NB4 (cell line): Measurements from ENCODE around the gene LMO4.

ENCODE experiments used
- DNase-seq: peaks from one replicate; pipeline ENCODE4 v3.0.0; 2010; ENCODE audit warnings: low read depth
- H3K4me3 ChIP-seq: one replicate; pipeline ENCODE4 v1.5.1; 2011; ENCODE audit warnings: mild to moderate bottlenecking, low read depth, low read length, moderate library complexity
- CTCF ChIP-seq: IDR thresholded peaks from one replicate; pipeline ENCODE4 v1.5.1; 2012; ENCODE audit warnings: low read depth, low read length
- MAX ChIP-seq: IDR thresholded peaks from 2 replicates; pipeline ENCODE4 v1.6.1; 2011; ENCODE audit warnings: low read depth, low read length
- MYC ChIP-seq: IDR thresholded peaks from 2 replicates; pipeline ENCODE4 v1.6.1; 2011; ENCODE audit warnings: low read depth, low read length
- POLR2A ChIP-seq: IDR thresholded peaks from 2 replicates; pipeline ENCODE4 v1.6.1; 2011; ENCODE audit warnings: mild to moderate bottlenecking; ENCODE audit not compliant: insufficient read length; ENCODE audit errors: extremely low read depth

The LMO4 gene

GRCh38 chr1:87292684-87293493 is 35.8 kb upstream of the LMO4 start:
- no peak overlapping the region for H3K4me3 ChIP-seq
- peak; percentile 45 for TF ChIP-seq CTCF
- TF ChIP-seq MAX: no peak
- no peak for TF ChIP-seq POLR2A
- TF ChIP-seq MYC: no peak
- peak; percentile 75 for DNase-seq

- TF ChIP-seq MYC (no peak), MAX (no peak), CTCF (no peak), POLR2A (no peak)
- DNase-seq: no peak
- H3K4me3 ChIP-seq: no peak overlapping the region
Measured at GRCh38 chr1:87294633-87295032, 34.0 kb upstream of the LMO4 start.

GRCh38 chr1:87295445-87296110 is 33.1 kb upstream of the LMO4 start:
- no peak overlapping the region for H3K4me3 ChIP-seq
- TF ChIP-seq POLR2A (no peak), MAX (no peak)
- DNase-seq: no peak

- no peak overlapping the region for H3K4me3 ChIP-seq
- TF ChIP-seq POLR2A (no peak), MYC (no peak), MAX (no peak), CTCF (no peak)
- DNase-seq: no peak
Measured at GRCh38 chr1:87296206-87296605, 32.5 kb upstream of the LMO4 start.

- TF ChIP-seq MAX (no peak), CTCF (no peak), POLR2A (no peak), MYC (no peak)
- no peak overlapping the region for H3K4me3 ChIP-seq
Measured at GRCh38 chr1:87299661-87300060, 29.0 kb upstream of the LMO4 start.

GRCh38 chr1:87300628-87301027 is 28.1 kb upstream of the LMO4 start:
- H3K4me3 ChIP-seq: no peak overlapping the region
- no peak for TF ChIP-seq CTCF
- TF ChIP-seq POLR2A: no peak
- TF ChIP-seq MYC: no peak
- TF ChIP-seq MAX: no peak
- no peak for DNase-seq

More at GRCh38 chr1:87299661-87300060, 29.0 kb upstream of the LMO4 start:
- DNase-seq: no peak
